HEK293 (cell line): ENCODE results near the gene ROBO1.

Experiments used
- CTCF ChIA-PET: fragments of 350-600 bp; formaldehyde crosslinking; extraction: SDS; loops from one replicate; lab custom pipeline; 2021; ENCODE audit warnings: antibody characterized with exemption; lab: Yijun Ruan, JAX
- POLR2A ChIA-PET: fragments of 300-600 bp; formaldehyde crosslinking; extraction: SDS; loops from one replicate; lab custom pipeline; 2020; ENCODE audit warnings: antibody characterized with exemption, inconsistent platforms; lab: Yijun Ruan, JAX
- H3K27ac ChIP-seq: fragments of 200-500 bp; sonication (Bioruptor generic); 2 replicates; pipeline ENCODE4 v1.5.1; 2014; ENCODE audit warnings: low read depth, low read length, control low read depth, inconsistent platforms; ENCODE audit errors: extremely low read depth
- H3K36me3 ChIP-seq, 2 experiments: fragments of 200-500 bp in 1 of 2; sonication (Bioruptor generic) in 1 of 2; 1 replicate in 1 of 2; 2 replicates in 1 of 2; pipeline ENCODE4 v1.5.1; 2014 to 2017; ENCODE audit warnings: inconsistent platforms in 2 of 2, low read length in 2 of 2; ENCODE audit not compliant: control insufficient read depth in 2 of 2, insufficient read depth in 1 of 2
- H3K4me1 ChIP-seq: fragments of 200-500 bp; sonication (Bioruptor generic); 2 replicates; pipeline ENCODE4 v1.5.1; 2014; ENCODE audit warnings: mild to moderate bottlenecking, low read length, inconsistent platforms; ENCODE audit not compliant: control insufficient read depth, insufficient read depth
- H3K4me3 ChIP-seq: 2 replicates; pipeline ENCODE4 v1.5.1; 2011; ENCODE audit warnings: low read depth, mild to moderate bottlenecking, control low read depth, low read length, moderate library complexity
- H3K9me3 ChIP-seq: fragments of 200-500 bp; sonication (Bioruptor generic); 2 replicates; pipeline ENCODE4 v1.5.1; 2014; ENCODE audit warnings: low read depth, low read length, inconsistent platforms; ENCODE audit not compliant: control insufficient read depth, insufficient read depth
- GLI4 ChIP-seq: fragments of 450-650 bp; formaldehyde crosslinking; IDR thresholded peaks from 2 replicates; pipeline ENCODE4 v1.5.1; 2016; ENCODE audit warnings: missing biosample characterization, missing genetic modification characterization
- RBAK ChIP-seq: fragments of 450-650 bp; formaldehyde crosslinking; IDR thresholded peaks from 2 replicates; pipeline ENCODE4 v1.5.1; 2016; ENCODE audit warnings: missing biosample characterization, missing genetic modification characterization
- YY2 ChIP-seq: fragments of 450-650 bp; formaldehyde crosslinking; IDR thresholded peaks from 2 replicates; pipeline ENCODE4 v1.5.1; 2016; ENCODE audit warnings: missing biosample characterization, missing genetic modification characterization
- ZBTB21 ChIP-seq: fragments of 450-650 bp; formaldehyde crosslinking; IDR thresholded peaks from 2 replicates; pipeline ENCODE4 v1.5.1; 2017; ENCODE audit warnings: missing biosample characterization, missing genetic modification characterization
- ZFP37 ChIP-seq: fragments of 450-650 bp; formaldehyde crosslinking; IDR thresholded peaks from 2 replicates; pipeline ENCODE4 v1.5.1; 2016; ENCODE audit warnings: missing biosample characterization, missing genetic modification characterization
- ZFP41 ChIP-seq: fragments of 450-650 bp; formaldehyde crosslinking; IDR thresholded peaks from 2 replicates; pipeline ENCODE4 v1.5.1; 2016; ENCODE audit warnings: missing biosample characterization, missing genetic modification characterization, borderline replicate concordance
- ZNF138 ChIP-seq: fragments of 450-650 bp; formaldehyde crosslinking; IDR thresholded peaks from 2 replicates; pipeline ENCODE4 v1.5.1; 2016; ENCODE audit warnings: missing biosample characterization, missing genetic modification characterization, borderline replicate concordance
- ZNF2 ChIP-seq: fragments of 450-650 bp; formaldehyde crosslinking; IDR thresholded peaks from 2 replicates; pipeline ENCODE4 v1.5.1; 2016; ENCODE audit warnings: missing biosample characterization, missing genetic modification characterization
- ZNF223 ChIP-seq: fragments of 450-650 bp; formaldehyde crosslinking; IDR thresholded peaks from 2 replicates; pipeline ENCODE4 v1.5.1; 2016; ENCODE audit warnings: missing biosample characterization, missing genetic modification characterization
- ZNF239 ChIP-seq: fragments of 450-650 bp; formaldehyde crosslinking; IDR thresholded peaks from 2 replicates; pipeline ENCODE4 v1.5.1; 2016; ENCODE audit warnings: missing biosample characterization, missing genetic modification characterization
- ZNF292 ChIP-seq: fragments of 450-650 bp; formaldehyde crosslinking; IDR thresholded peaks from 2 replicates; pipeline ENCODE4 v1.5.1; 2016; ENCODE audit warnings: low read depth, missing biosample characterization, missing genetic modification characterization, borderline replicate concordance
- ZNF391 ChIP-seq: fragments of 450-650 bp; formaldehyde crosslinking; IDR thresholded peaks from 2 replicates; pipeline ENCODE4 v1.5.1; 2016; ENCODE audit warnings: low read depth, missing biosample characterization, missing genetic modification characterization, borderline replicate concordance
- ZNF433 ChIP-seq: fragments of 450-650 bp; formaldehyde crosslinking; IDR thresholded peaks from 2 replicates; pipeline ENCODE4 v1.5.1; 2016; ENCODE audit warnings: missing biosample characterization, missing genetic modification characterization, low read depth
- ZNF596 ChIP-seq: fragments of 450-650 bp; IDR thresholded peaks from 2 replicates; pipeline ENCODE4 v1.5.0; 2018; ENCODE audit warnings: missing biosample characterization, mild to moderate bottlenecking, missing genetic modification characterization, moderate library complexity
- ZNF654 ChIP-seq: fragments of 450-650 bp; formaldehyde crosslinking; IDR thresholded peaks from 2 replicates; pipeline ENCODE4 v1.5.1; 2016; ENCODE audit warnings: low read depth, missing biosample characterization, missing genetic modification characterization
- ZNF658 ChIP-seq: fragments of 450-650 bp; formaldehyde crosslinking; IDR thresholded peaks from 2 replicates; pipeline ENCODE4; 2016; ENCODE audit warnings: missing biosample characterization, missing genetic modification characterization
- ZNF768 ChIP-seq: fragments of 450-650 bp; formaldehyde crosslinking; IDR thresholded peaks from 2 replicates; pipeline ENCODE4 v1.5.1; 2018; ENCODE audit warnings: missing biosample characterization, mild to moderate bottlenecking, missing genetic modification characterization
- TF ChIP-seq, protein P1 (sequence below): fragments of 450-650 bp; formaldehyde crosslinking; IDR thresholded peaks from 2 replicates; pipeline ENCODE4 v1.5.1; 2017; ENCODE audit warnings: missing biosample characterization, missing genetic modification characterization
- TF ChIP-seq, protein P2 (sequence below): fragments of 450-650 bp; formaldehyde crosslinking; IDR thresholded peaks from 2 replicates; pipeline ENCODE4 v1.5.1; 2016; ENCODE audit warnings: missing biosample characterization, missing genetic modification characterization
- TF ChIP-seq, protein P3 (sequence below): fragments of 450-650 bp; formaldehyde crosslinking; IDR thresholded peaks from 2 replicates; pipeline ENCODE4 v1.5.1; 2016; ENCODE audit warnings: missing biosample characterization, missing genetic modification characterization, low read depth
- TF ChIP-seq, protein P4 (sequence below): fragments of 450-650 bp; formaldehyde crosslinking; IDR thresholded peaks from 2 replicates; pipeline ENCODE4 v1.5.1; 2016; ENCODE audit warnings: missing biosample characterization, missing genetic modification characterization
- TF ChIP-seq, protein P5 (sequence below): fragments of 450-650 bp; formaldehyde crosslinking; IDR thresholded peaks from 2 replicates; pipeline ENCODE4 v1.5.1; 2016; ENCODE audit warnings: missing biosample characterization, missing genetic modification characterization
- TF ChIP-seq, protein P6 (sequence below): fragments of 450-650 bp; formaldehyde crosslinking; IDR thresholded peaks from 2 replicates; pipeline ENCODE4 v1.5.1; 2016; ENCODE audit warnings: missing biosample characterization, missing genetic modification characterization

ROBO1 gene

DNA sequence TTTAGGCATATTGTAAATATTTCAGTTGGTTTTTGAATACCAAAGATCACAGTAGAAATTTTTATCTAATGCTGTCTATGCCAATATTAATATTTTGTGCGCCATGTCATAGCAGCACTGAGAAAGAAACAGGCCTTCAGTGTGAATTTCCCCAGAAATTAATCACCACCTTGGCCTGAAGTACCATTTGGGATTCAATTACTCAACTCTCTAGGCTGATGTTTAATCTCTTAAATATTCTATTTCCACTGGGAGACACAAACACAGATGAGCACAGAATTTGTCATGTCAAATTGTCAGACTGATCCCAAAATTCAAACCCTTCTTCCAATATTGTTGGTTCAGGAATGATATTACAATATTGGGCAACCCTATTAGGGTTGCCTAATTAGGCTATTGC, 509.3 kb downstream of the ROBO1 start:
- Histone ChIP-seq H3K36me3 (no peaks in the 10 kb centered on the region), H3K4me3 (no peak overlapping the region), H3K27ac (no peak overlapping the region)
- ChIA-PET CTCF (no interaction called here), POLR2A (no interaction called here)
- no peak for TF ChIP-seq ZNF239
- TF ChIP-seq ZNF2 (tag by site-specific recombination) = no peak
- TF ChIP-seq ZNF658 (tag by site-specific recombination) = no peak
- TF ChIP-seq, protein P1, sequence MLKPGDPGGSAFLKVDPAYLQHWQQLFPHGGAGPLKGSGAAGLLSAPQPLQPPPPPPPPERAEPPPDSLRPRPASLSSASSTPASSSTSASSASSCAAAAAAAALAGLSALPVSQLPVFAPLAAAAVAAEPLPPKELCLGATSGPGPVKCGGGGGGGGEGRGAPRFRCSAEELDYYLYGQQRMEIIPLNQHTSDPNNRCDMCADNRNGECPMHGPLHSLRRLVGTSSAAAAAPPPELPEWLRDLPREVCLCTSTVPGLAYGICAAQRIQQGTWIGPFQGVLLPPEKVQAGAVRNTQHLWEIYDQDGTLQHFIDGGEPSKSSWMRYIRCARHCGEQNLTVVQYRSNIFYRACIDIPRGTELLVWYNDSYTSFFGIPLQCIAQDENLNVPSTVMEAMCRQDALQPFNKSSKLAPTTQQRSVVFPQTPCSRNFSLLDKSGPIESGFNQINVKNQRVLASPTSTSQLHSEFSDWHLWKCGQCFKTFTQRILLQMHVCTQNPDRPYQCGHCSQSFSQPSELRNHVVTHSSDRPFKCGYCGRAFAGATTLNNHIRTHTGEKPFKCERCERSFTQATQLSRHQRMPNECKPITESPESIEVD (tag by site-specific recombination) = no peak
- TF ChIP-seq, protein P2, sequence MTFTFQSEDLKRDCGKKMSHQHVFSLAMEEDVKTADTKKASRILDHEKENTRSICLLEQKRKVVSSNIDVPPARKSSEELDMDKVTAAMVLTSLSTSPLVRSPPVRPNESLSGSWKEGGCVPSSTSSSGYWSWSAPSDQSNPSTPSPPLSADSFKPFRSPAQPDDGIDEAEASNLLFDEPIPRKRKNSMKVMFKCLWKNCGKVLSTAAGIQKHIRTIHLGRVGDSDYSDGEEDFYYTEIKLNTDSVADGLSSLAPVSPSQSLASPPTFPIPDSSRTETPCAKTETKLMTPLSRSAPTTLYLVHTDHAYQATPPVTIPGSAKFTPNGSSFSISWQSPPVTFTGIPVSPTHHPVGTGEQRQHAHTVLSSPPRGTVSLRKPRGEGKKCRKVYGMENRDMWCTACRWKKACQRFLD (tag by site-specific recombination) = no peak
- TF ChIP-seq ZNF138 = no peak
- no peak for TF ChIP-seq ZNF223 (tag by site-specific recombination)
- TF ChIP-seq, protein P3, sequence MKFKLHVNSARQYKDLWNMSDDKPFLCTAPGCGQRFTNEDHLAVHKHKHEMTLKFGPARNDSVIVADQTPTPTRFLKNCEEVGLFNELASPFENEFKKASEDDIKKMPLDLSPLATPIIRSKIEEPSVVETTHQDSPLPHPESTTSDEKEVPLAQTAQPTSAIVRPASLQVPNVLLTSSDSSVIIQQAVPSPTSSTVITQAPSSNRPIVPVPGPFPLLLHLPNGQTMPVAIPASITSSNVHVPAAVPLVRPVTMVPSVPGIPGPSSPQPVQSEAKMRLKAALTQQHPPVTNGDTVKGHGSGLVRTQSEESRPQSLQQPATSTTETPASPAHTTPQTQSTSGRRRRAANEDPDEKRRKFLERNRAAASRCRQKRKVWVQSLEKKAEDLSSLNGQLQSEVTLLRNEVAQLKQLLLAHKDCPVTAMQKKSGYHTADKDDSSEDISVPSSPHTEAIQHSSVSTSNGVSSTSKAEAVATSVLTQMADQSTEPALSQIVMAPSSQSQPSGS (tag by site-specific recombination) = no peak
- TF ChIP-seq ZNF596 = no peak
- no peak for TF ChIP-seq ZBTB21 (tag by site-specific recombination)
- TF ChIP-seq, protein P4, sequence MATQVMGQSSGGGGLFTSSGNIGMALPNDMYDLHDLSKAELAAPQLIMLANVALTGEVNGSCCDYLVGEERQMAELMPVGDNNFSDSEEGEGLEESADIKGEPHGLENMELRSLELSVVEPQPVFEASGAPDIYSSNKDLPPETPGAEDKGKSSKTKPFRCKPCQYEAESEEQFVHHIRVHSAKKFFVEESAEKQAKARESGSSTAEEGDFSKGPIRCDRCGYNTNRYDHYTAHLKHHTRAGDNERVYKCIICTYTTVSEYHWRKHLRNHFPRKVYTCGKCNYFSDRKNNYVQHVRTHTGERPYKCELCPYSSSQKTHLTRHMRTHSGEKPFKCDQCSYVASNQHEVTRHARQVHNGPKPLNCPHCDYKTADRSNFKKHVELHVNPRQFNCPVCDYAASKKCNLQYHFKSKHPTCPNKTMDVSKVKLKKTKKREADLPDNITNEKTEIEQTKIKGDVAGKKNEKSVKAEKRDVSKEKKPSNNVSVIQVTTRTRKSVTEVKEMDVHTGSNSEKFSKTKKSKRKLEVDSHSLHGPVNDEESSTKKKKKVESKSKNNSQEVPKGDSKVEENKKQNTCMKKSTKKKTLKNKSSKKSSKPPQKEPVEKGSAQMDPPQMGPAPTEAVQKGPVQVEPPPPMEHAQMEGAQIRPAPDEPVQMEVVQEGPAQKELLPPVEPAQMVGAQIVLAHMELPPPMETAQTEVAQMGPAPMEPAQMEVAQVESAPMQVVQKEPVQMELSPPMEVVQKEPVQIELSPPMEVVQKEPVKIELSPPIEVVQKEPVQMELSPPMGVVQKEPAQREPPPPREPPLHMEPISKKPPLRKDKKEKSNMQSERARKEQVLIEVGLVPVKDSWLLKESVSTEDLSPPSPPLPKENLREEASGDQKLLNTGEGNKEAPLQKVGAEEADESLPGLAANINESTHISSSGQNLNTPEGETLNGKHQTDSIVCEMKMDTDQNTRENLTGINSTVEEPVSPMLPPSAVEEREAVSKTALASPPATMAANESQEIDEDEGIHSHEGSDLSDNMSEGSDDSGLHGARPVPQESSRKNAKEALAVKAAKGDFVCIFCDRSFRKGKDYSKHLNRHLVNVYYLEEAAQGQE (tag by site-specific recombination) = no peak
- no peak for TF ChIP-seq ZNF654 (tag by site-specific recombination)
- no peak for TF ChIP-seq ZNF768 (tag by site-specific recombination)
- no peak for TF ChIP-seq ZFP37
- TF ChIP-seq YY2 (tag by site-specific recombination) = no peak
- TF ChIP-seq RBAK (tag by site-specific recombination) = no peak
- TF ChIP-seq GLI4 (tag by site-specific recombination) = no peak
- TF ChIP-seq ZNF391 = no peak
- TF ChIP-seq ZNF433 (tag by site-specific recombination) = no peak
- TF ChIP-seq, all 188 proteins: peak for 0
- Histone ChIP-seq H3K9me3 (no peaks in the 10 kb centered on the region), H3K4me1 (no peaks in the 10 kb centered on the region)

DNA sequence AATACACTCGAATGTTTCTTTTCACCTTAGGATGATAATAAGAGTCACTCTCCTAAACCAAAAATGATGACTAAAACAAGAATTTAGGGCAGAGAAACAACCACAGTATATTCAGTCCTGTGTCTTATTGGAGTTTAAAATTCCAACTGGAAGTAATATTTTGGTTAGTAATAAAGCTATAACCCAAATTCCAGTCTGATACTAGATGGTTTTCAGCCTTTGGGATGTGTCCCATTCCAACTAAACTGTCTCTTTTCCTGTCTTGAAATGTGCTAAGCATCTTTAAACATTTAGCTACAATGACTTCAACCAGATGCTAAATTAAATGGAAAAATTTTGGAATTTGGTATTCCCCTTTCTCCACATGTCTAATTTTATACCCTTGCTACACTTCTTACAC, 510.0 kb downstream of the ROBO1 start:
- Histone ChIP-seq H3K9me3 (no peaks in the 10 kb centered on the region), H3K4me3 (no peak overlapping the region), H3K36me3 (no peaks in the 10 kb centered on the region), H3K27ac (no peak overlapping the region), H3K4me1 (no peaks in the 10 kb centered on the region)
- ChIA-PET POLR2A (no interaction called here), CTCF (no interaction called here)
- TF ChIP-seq, protein P5, sequence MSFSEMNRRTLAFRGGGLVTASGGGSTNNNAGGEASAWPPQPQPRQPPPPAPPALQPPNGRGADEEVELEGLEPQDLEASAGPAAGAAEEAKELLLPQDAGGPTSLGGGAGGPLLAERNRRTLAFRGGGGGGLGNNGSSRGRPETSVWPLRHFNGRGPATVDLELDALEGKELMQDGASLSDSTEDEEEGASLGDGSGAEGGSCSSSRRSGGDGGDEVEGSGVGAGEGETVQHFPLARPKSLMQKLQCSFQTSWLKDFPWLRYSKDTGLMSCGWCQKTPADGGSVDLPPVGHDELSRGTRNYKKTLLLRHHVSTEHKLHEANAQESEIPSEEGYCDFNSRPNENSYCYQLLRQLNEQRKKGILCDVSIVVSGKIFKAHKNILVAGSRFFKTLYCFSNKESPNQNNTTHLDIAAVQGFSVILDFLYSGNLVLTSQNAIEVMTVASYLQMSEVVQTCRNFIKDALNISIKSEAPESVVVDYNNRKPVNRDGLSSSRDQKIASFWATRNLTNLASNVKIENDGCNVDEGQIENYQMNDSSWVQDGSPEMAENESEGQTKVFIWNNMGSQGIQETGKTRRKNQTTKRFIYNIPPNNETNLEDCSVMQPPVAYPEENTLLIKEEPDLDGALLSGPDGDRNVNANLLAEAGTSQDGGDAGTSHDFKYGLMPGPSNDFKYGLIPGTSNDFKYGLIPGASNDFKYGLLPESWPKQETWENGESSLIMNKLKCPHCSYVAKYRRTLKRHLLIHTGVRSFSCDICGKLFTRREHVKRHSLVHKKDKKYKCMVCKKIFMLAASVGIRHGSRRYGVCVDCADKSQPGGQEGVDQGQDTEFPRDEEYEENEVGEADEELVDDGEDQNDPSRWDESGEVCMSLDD = no peak
- TF ChIP-seq, protein P6, sequence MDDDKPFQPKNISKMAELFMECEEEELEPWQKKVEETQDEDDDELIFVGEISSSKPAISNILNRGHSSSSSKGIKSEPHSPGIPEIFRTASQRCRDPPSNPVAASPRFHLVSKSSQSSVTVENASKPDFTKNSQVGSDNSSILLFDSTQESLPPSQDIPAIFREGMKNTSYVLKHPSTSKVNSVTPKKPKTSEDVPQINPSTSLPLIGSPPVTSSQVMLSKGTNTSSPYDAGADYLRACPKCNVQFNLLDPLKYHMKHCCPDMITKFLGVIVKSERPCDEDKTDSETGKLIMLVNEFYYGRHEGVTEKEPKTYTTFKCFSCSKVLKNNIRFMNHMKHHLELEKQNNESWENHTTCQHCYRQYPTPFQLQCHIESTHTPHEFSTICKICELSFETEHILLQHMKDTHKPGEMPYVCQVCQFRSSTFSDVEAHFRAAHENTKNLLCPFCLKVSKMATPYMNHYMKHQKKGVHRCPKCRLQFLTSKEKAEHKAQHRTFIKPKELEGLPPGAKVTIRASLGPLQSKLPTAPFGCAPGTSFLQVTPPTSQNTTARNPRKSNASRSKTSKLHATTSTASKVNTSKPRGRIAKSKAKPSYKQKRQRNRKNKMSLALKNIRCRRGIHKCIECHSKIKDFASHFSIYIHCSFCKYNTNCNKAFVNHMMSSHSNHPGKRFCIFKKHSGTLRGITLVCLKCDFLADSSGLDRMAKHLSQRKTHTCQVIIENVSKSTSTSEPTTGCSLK = no peak
- no peak for TF ChIP-seq ZFP41 (tag by site-specific recombination)
- no peak for TF ChIP-seq ZNF292 (tag by site-specific recombination)
